Measurements from ENCODE around the gene INPPL1.

The INPPL1 gene

GRCh38 chr11:72222106-72222891 lies 2.3 kb upstream of the INPPL1 start:
- peak overlapping the region; percentile 74 for H3K4me3 ChIP-seq (ENCODE audit: low read length)
- peaks cover 10% of the 10 kb centered on the region for H3K4me1 ChIP-seq (ENCODE audit: insufficient read depth, low read length)
- H2AFZ ChIP-seq (ENCODE audit: low read depth, low read length): peak overlapping the region; percentile 76
- no peaks in the 10 kb centered on the region for H3K9me3 ChIP-seq (ENCODE audit: low read length)
- H3K36me3 ChIP-seq (ENCODE audit: insufficient read depth, low read length): peaks cover 4% of the 10 kb centered on the region
- H3K27me3 ChIP-seq (ENCODE audit: insufficient read depth, low read length): peaks cover 11% of the 10 kb centered on the region

GRCh38 chr11:72222907-72223614 lies 1.5 kb upstream of the INPPL1 start:
- Histone ChIP-seq H3K36me3 (ENCODE audit: insufficient read depth, low read length) (peaks cover 9% of the 10 kb centered on the region), H3K4me1 (ENCODE audit: insufficient read depth, low read length) (peaks cover 10% of the 10 kb centered on the region), H3K27me3 (ENCODE audit: insufficient read depth, low read length) (peaks cover 11% of the 10 kb centered on the region), H2AFZ (ENCODE audit: low read depth, low read length) (peak overlapping the region; percentile 76), H3K9me3 (ENCODE audit: low read length) (no peaks in the 10 kb centered on the region), H3K4me3 (ENCODE audit: low read length) (peak overlapping the region; percentile 74)

- H3K9me3 ChIP-seq (ENCODE audit: low read length): no peaks in the 10 kb centered on the region
Observed at GRCh38 chr11:72223615-72224563, 678 bp upstream of the INPPL1 start.

GRCh38 chr11:72225411-72225951 lies 914 bp downstream of the INPPL1 start:
- H3K27me3 ChIP-seq (ENCODE audit: insufficient read depth, low read length): peaks cover 2% of the 10 kb centered on the region
- peak overlapping the region; percentile 74 for H3K4me3 ChIP-seq (ENCODE audit: low read length)
- no peaks in the 10 kb centered on the region for H3K9me3 ChIP-seq (ENCODE audit: low read length)
- peaks cover 10% of the 10 kb centered on the region for H3K4me1 ChIP-seq (ENCODE audit: insufficient read depth, low read length)
- H3K36me3 ChIP-seq (ENCODE audit: insufficient read depth, low read length): peaks cover 33% of the 10 kb centered on the region
- peak overlapping the region; percentile 10 for H2AFZ ChIP-seq (ENCODE audit: low read depth, low read length)

More at GRCh38 chr11:72223615-72224563, 678 bp upstream of the INPPL1 start:
- H3K36me3 ChIP-seq (ENCODE audit: insufficient read depth, low read length): peaks cover 17% of the 10 kb centered on the region
- peak overlapping the region; percentile 76 for H2AFZ ChIP-seq (ENCODE audit: low read depth, low read length)
- H3K27me3 ChIP-seq (ENCODE audit: insufficient read depth, low read length): peaks cover 5% of the 10 kb centered on the region
- H3K4me3 ChIP-seq (ENCODE audit: low read length): peak overlapping the region; percentile 74
- peaks cover 10% of the 10 kb centered on the region for H3K4me1 ChIP-seq (ENCODE audit: insufficient read depth, low read length)

- Histone ChIP-seq H2AFZ (ENCODE audit: low read depth, low read length) (no peak overlapping the region), H3K4me3 (ENCODE audit: low read length) (no peak overlapping the region), H3K27me3 (ENCODE audit: insufficient read depth, low read length) (no peaks in the 10 kb centered on the region), H3K36me3 (ENCODE audit: insufficient read depth, low read length) (peaks cover 45% of the 10 kb centered on the region), H3K9me3 (ENCODE audit: low read length) (no peaks in the 10 kb centered on the region), H3K4me1 (ENCODE audit: insufficient read depth, low read length) (peaks cover 10% of the 10 kb centered on the region)
Observed at GRCh38 chr11:72226701-72227100, 2.1 kb downstream of the INPPL1 start.

GRCh38 chr11:72227316-72228228 lies 3.0 kb downstream of the INPPL1 start:
- no peak overlapping the region for H3K4me3 ChIP-seq (ENCODE audit: low read length)
- H2AFZ ChIP-seq (ENCODE audit: low read depth, low read length): no peak overlapping the region
- H3K4me1 ChIP-seq (ENCODE audit: insufficient read depth, low read length): peaks cover 10% of the 10 kb centered on the region
- H3K27me3 ChIP-seq (ENCODE audit: insufficient read depth, low read length): no peaks in the 10 kb centered on the region
- H3K36me3 ChIP-seq (ENCODE audit: insufficient read depth, low read length): peaks cover 54% of the 10 kb centered on the region
- H3K9me3 ChIP-seq (ENCODE audit: low read length): no peaks in the 10 kb centered on the region

GRCh38 chr11:72228229-72228843 lies 3.8 kb downstream of the INPPL1 start:
- Histone ChIP-seq H3K4me1 (ENCODE audit: insufficient read depth, low read length) (peaks cover 7% of the 10 kb centered on the region), H2AFZ (ENCODE audit: low read depth, low read length) (no peak overlapping the region), H3K36me3 (ENCODE audit: insufficient read depth, low read length) (peaks cover 61% of the 10 kb centered on the region), H3K4me3 (ENCODE audit: low read length) (no peak overlapping the region), H3K9me3 (ENCODE audit: low read length) (no peaks in the 10 kb centered on the region), H3K27me3 (ENCODE audit: insufficient read depth, low read length) (no peaks in the 10 kb centered on the region)

GRCh38 chr11:72228844-72229231 lies 4.3 kb downstream of the INPPL1 start:
- Histone ChIP-seq H3K27me3 (ENCODE audit: insufficient read depth, low read length) (no peaks in the 10 kb centered on the region), H3K9me3 (ENCODE audit: low read length) (no peaks in the 10 kb centered on the region), H3K36me3 (ENCODE audit: insufficient read depth, low read length) (peaks cover 66% of the 10 kb centered on the region), H3K4me1 (ENCODE audit: insufficient read depth, low read length) (peaks cover 7% of the 10 kb centered on the region), H2AFZ (ENCODE audit: low read depth, low read length) (no peak overlapping the region), H3K4me3 (ENCODE audit: low read length) (no peak overlapping the region)

- Histone ChIP-seq H3K4me3 (ENCODE audit: low read length) (no peak overlapping the region), H2AFZ (ENCODE audit: low read depth, low read length) (no peak overlapping the region), H3K27me3 (ENCODE audit: insufficient read depth, low read length) (no peaks in the 10 kb centered on the region), H3K4me1 (ENCODE audit: insufficient read depth, low read length) (peaks cover 7% of the 10 kb centered on the region), H3K9me3 (ENCODE audit: low read length) (no peaks in the 10 kb centered on the region), H3K36me3 (ENCODE audit: insufficient read depth, low read length) (peaks cover 71% of the 10 kb centered on the region)
Observed at GRCh38 chr11:72229336-72229924, 4.9 kb downstream of the INPPL1 start.

- H2AFZ ChIP-seq (ENCODE audit: low read depth, low read length): no peak overlapping the region
- peaks cover 77% of the 10 kb centered on the region for H3K36me3 ChIP-seq (ENCODE audit: insufficient read depth, low read length)
- H3K4me3 ChIP-seq (ENCODE audit: low read length): no peak overlapping the region
- no peaks in the 10 kb centered on the region for H3K27me3 ChIP-seq (ENCODE audit: insufficient read depth, low read length)
- peaks cover 7% of the 10 kb centered on the region for H3K4me1 ChIP-seq (ENCODE audit: insufficient read depth, low read length)
- no peaks in the 10 kb centered on the region for H3K9me3 ChIP-seq (ENCODE audit: low read length)
Observed at GRCh38 chr11:72229925-72230763, 5.6 kb downstream of the INPPL1 start.

Data from neuron (in vitro differentiated cells).